HepG2 (cell line): ENCODE results near the gene VPS4A. TPM values are rescaled to one million over a fixed set of nuclear protein-coding genes. Genes with fewer than 3 reads are reported as not detected.

ENCODE experiments used
- AGO2 ChIP-seq: fragments of 200-400 bp; formaldehyde crosslinking; optimal IDR thresholded peaks from 2 replicates; pipeline ENCODE3; 2017; ENCODE audit warnings: mild to moderate bottlenecking, low read depth, low read length, moderate library complexity
- GZF1 ChIP-seq: sonication (generic); formaldehyde crosslinking; IDR thresholded peaks from 2 replicates; pipeline ENCODE4 v1.5.1; 2020; ENCODE audit warnings: mild to moderate bottlenecking, missing genetic modification reagents
- HMG20A ChIP-seq: IDR thresholded peaks from 2 replicates; pipeline ENCODE4 v1.6.1; 2016; ENCODE audit warnings: borderline replicate concordance
- KDM4B ChIP-seq: sonication (generic); formaldehyde crosslinking; IDR thresholded peaks from 2 replicates; pipeline ENCODE4 v1.4.0; 2020; ENCODE audit warnings: missing genetic modification reagents
- NBN ChIP-seq: fragments of 450-650 bp; conservative IDR thresholded peaks from 2 replicates; pipeline ENCODE4 v1.6.1; 2017
- NFATC3 ChIP-seq: sonication (generic); formaldehyde crosslinking; IDR thresholded peaks from 2 replicates; pipeline ENCODE4 v1.5.1; 2020; ENCODE audit warnings: mild to moderate bottlenecking, missing genetic modification reagents
- ONECUT2 ChIP-seq: sonication (generic); formaldehyde crosslinking; IDR thresholded peaks from 2 replicates; pipeline ENCODE4 v1.4.0; 2020; ENCODE audit warnings: missing genetic modification reagents
- POLR2AphosphoS5 ChIP-seq: IDR thresholded peaks from 2 replicates; pipeline ENCODE4 v1.6.1; 2012; ENCODE audit warnings: low read depth, low read length
- RXRA ChIP-seq: sonication (generic); formaldehyde crosslinking; IDR thresholded peaks from 2 replicates; pipeline ENCODE4 v1.5.1; 2020; ENCODE audit warnings: missing genetic modification reagents
- SMAD3 ChIP-seq: sonication (generic); formaldehyde crosslinking; IDR thresholded peaks from 2 replicates; pipeline ENCODE4 v1.4.0; 2020; ENCODE audit warnings: missing genetic modification reagents
- ZNF616 ChIP-seq: sonication (generic); formaldehyde crosslinking; IDR thresholded peaks from 2 replicates; pipeline ENCODE4 v1.5.0; 2020; ENCODE audit warnings: low read depth, mild to moderate bottlenecking, missing genetic modification reagents
- ZNF629 ChIP-seq: sonication (generic); formaldehyde crosslinking; conservative IDR thresholded peaks from 2 replicates; pipeline ENCODE4 v1.5.0; 2020; ENCODE audit warnings: missing genetic modification reagents
- polyA plus RNA-seq, 8 experiments: library from polyadenylated mRNA; depleted of rRNA in 3 of 8; stranded (reverse) in 7 of 8; unstranded in 1 of 8; fragments of >200 nt; fragmentation: Illumina TruSeq in 4 of 8; extraction: Trizol in 4 of 8; gene quantifications; 2 replicates each; pipeline versions ENCODE4 v1.2.1 to v1.2.3, GENCODE V29; 2011 to 2016; ENCODE audit warnings: low read depth in 4 of 8, missing spikeins in 1 of 8, mixed read lengths in 1 of 8; ENCODE audit not compliant: insufficient read depth in 1 of 8
- total RNA-seq, 5 experiments: library from RNA; depleted of rRNA; stranded (reverse); fragments of >200 nt; fragmentation: Illumina TruSeq; extraction: Trizol; gene quantifications; 2 replicates each; pipeline ENCODE4 v1.2.3, GENCODE V29; 2016; ENCODE audit warnings: low read depth in 1 of 5
- TF ChIP-seq, protein P1 (sequence below): sonication (generic); formaldehyde crosslinking; IDR thresholded peaks from 2 replicates; pipeline ENCODE4 v1.4.0; 2020; ENCODE audit warnings: missing genetic modification reagents, borderline replicate concordance
- TF ChIP-seq, protein P2 (sequence below): sonication (generic); formaldehyde crosslinking; IDR thresholded peaks from 2 replicates; pipeline ENCODE4 v1.4.0; 2020; ENCODE audit warnings: low read depth, missing genetic modification reagents
- TF ChIP-seq, protein P3 (sequence below): sonication (generic); formaldehyde crosslinking; IDR thresholded peaks from 2 replicates; pipeline ENCODE4 v1.8.0; 2022; ENCODE audit warnings: missing genetic modification reagents, mild to moderate bottlenecking, borderline replicate concordance
- TF ChIP-seq, protein P4 (sequence below): IDR thresholded peaks from 2 replicates; pipeline ENCODE4 v1.6.1; 2016; ENCODE audit warnings: low read depth, control low read depth

Gene VPS4A
- total and polyA plus RNA-seq, 2 of the 13 experiments (the other 11 are each of a cell fraction or from before 2014, with no cell fraction given), result 13.2 to 27.9 TPM

DNA sequence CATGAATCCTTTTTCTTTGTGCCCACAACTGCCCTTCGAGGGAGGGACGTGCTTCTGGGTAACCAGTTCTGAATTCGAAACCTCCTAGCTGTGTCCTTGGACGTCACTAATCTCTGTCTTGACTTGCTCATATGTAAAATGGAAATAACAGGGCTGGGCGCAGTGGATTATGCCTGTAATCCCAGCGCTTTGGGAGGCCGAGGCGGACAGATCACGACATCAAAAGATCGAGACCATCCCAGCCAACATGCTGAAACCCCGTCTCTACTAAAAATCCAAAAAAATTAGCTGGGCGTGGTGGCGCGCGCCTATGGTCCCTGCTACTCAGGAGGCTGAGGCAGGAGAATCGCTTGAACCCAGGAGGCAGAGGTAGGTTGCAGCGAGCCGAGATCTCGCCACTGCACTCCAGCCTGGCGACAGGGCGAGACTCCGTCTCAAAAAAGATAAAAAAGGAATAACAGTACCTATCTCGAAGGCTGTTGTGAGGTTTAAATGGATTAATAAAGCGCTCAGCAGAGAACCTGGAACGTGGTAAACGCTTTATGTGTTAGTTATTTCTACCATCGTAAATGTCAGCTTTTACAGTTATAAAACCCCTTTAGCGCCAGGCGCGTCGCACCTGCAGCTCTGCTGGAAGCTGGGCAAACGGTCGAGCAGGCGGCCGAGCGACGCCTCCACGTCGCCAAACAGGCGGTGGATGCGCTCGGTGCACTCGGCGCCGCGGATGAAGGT lies 27.6 kb downstream of the VPS4A start (continued):
- TF ChIP-seq, protein P1, sequence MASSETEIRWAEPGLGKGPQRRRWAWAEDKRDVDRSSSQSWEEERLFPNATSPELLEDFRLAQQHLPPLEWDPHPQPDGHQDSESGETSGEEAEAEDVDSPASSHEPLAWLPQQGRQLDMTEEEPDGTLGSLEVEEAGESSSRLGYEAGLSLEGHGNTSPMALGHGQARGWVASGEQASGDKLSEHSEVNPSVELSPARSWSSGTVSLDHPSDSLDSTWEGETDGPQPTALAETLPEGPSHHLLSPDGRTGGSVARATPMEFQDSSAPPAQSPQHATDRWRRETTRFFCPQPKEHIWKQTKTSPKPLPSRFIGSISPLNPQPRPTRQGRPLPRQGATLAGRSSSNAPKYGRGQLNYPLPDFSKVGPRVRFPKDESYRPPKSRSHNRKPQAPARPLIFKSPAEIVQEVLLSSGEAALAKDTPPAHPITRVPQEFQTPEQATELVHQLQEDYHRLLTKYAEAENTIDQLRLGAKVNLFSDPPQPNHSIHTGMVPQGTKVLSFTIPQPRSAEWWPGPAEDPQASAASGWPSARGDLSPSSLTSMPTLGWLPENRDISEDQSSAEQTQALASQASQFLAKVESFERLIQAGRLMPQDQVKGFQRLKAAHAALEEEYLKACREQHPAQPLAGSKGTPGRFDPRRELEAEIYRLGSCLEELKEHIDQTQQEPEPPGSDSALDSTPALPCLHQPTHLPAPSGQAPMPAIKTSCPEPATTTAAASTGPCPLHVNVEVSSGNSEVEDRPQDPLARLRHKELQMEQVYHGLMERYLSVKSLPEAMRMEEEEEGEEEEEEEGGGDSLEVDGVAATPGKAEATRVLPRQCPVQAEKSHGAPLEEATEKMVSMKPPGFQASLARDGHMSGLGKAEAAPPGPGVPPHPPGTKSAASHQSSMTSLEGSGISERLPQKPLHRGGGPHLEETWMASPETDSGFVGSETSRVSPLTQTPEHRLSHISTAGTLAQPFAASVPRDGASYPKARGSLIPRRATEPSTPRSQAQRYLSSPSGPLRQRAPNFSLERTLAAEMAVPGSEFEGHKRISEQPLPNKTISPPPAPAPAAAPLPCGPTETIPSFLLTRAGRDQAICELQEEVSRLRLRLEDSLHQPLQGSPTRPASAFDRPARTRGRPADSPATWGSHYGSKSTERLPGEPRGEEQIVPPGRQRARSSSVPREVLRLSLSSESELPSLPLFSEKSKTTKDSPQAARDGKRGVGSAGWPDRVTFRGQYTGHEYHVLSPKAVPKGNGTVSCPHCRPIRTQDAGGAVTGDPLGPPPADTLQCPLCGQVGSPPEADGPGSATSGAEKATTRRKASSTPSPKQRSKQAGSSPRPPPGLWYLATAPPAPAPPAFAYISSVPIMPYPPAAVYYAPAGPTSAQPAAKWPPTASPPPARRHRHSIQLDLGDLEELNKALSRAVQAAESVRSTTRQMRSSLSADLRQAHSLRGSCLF (CRISPR knock-in tag), result no peak
- no peak for TF ChIP-seq KDM4B (CRISPR knock-in tag)
- TF ChIP-seq, protein P2, sequence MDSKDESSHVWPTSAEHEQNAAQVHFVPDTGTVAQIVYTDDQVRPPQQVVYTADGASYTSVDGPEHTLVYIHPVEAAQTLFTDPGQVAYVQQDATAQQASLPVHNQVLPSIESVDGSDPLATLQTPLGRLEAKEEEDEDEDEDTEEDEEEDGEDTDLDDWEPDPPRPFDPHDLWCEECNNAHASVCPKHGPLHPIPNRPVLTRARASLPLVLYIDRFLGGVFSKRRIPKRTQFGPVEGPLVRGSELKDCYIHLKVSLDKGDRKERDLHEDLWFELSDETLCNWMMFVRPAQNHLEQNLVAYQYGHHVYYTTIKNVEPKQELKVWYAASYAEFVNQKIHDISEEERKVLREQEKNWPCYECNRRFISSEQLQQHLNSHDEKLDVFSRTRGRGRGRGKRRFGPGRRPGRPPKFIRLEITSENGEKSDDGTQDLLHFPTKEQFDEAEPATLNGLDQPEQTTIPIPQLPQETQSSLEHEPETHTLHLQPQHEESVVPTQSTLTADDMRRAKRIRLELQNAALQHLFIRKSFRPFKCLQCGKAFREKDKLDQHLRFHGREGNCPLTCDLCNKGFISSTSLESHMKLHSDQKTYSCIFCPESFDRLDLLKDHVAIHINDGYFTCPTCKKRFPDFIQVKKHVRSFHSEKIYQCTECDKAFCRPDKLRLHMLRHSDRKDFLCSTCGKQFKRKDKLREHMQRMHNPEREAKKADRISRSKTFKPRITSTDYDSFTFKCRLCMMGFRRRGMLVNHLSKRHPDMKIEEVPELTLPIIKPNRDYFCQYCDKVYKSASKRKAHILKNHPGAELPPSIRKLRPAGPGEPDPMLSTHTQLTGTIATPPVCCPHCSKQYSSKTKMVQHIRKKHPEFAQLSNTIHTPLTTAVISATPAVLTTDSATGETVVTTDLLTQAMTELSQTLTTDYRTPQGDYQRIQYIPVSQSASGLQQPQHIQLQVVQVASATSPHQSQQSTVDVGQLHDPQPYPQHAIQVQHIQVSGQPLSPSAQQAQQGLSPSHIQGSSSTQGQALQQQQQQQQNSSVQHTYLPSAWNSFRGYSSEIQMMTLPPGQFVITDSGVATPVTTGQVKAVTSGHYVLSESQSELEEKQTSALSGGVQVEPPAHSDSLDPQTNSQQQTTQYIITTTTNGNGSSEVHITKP, result no peak
- TF ChIP-seq GZF1, result 0 out of 2 replicates have a peak, but pooled peaks have one; percentile 16
- no peak for TF ChIP-seq RXRA (CRISPR knock-in tag)
- TF ChIP-seq SMAD3 (CRISPR knock-in tag), result no peak
- no peak for TF ChIP-seq ONECUT2 (CRISPR knock-in tag)
- TF ChIP-seq, protein P3, sequence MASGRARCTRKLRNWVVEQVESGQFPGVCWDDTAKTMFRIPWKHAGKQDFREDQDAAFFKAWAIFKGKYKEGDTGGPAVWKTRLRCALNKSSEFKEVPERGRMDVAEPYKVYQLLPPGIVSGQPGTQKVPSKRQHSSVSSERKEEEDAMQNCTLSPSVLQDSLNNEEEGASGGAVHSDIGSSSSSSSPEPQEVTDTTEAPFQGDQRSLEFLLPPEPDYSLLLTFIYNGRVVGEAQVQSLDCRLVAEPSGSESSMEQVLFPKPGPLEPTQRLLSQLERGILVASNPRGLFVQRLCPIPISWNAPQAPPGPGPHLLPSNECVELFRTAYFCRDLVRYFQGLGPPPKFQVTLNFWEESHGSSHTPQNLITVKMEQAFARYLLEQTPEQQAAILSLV, result no peak
- TF ChIP-seq, protein P4, sequence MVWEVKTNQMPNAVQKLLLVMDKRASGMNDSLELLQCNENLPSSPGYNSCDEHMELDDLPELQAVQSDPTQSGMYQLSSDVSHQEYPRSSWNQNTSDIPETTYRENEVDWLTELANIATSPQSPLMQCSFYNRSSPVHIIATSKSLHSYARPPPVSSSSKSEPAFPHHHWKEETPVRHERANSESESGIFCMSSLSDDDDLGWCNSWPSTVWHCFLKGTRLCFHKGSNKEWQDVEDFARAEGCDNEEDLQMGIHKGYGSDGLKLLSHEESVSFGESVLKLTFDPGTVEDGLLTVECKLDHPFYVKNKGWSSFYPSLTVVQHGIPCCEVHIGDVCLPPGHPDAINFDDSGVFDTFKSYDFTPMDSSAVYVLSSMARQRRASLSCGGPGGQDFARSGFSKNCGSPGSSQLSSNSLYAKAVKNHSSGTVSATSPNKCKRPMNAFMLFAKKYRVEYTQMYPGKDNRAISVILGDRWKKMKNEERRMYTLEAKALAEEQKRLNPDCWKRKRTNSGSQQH (CRISPR knock-in tag), result no peak
- TF ChIP-seq ZNF616 (CRISPR knock-in tag), result 0 out of 2 replicates have a peak, but pooled peaks have one; percentile 52
- no peak for TF ChIP-seq AGO2
- no peak for TF ChIP-seq HMG20A (CRISPR knock-in tag)
- 0 out of 2 replicates have a peak, but pooled peaks have one; percentile 12 for TF ChIP-seq ZNF629 (CRISPR knock-in tag)
- no peak for TF ChIP-seq POLR2AphosphoS5
- no peak for TF ChIP-seq NBN
- TF ChIP-seq NFATC3 (CRISPR knock-in tag), result no peak
